PC-9 (cell line): ENCODE measurements around the gene RNU11. TPM values are rescaled to one million over a fixed set of nuclear protein-coding genes. Genes with fewer than 3 reads are reported as not detected.

Experiments used
- BruUV-seq: library from RNA; stranded (reverse); fragments of 400-500 nt; replicated peaks from 2 replicates; lab custom pipeline; 2021; lab: Mats Ljungman, UMichigan
- CTCF ChIA-PET: fragments of 300-600 bp; sonication (Branson Sonifier 250); formaldehyde crosslinking; loops from one replicate; lab custom pipeline; 2022; ENCODE audit warnings: antibody characterized with exemption; lab: Charles Lee
- POLR2A ChIA-PET: fragments of 300-600 bp; sonication (Branson Sonifier 250); formaldehyde crosslinking; loops from one replicate; lab custom pipeline; 2022; ENCODE audit warnings: antibody characterized with exemption; ENCODE audit not compliant: unreplicated experiment; lab: Charles Lee
- DNase-seq, 2 experiments: peaks; one replicate each; pipeline versions ENCODE4 v3.0.0 to v3.0.0-alpha.2; 2015 to 2022; ENCODE audit warnings: mixed read lengths in 1 of 2
- H2AFZ ChIP-seq: fragments of 200-600 bp; sonication (generic); 2 replicates; pipeline ENCODE4 v1.8.1; 2017; ENCODE audit warnings: antibody characterized with exemption
- H3F3A ChIP-seq: fragments of 200-600 bp; sonication (generic); 2 replicates; pipeline ENCODE4 v1.8.1; 2017; ENCODE audit warnings: antibody characterized with exemption, mild to moderate bottlenecking, low read depth; ENCODE audit not compliant: insufficient read depth
- H3K27ac ChIP-seq: fragments of 200-600 bp; sonication (generic); 2 replicates; pipeline ENCODE4 v1.6.1; 2016; ENCODE audit warnings: mixed run types
- H3K27me3 ChIP-seq: fragments of 200-600 bp; sonication (generic); 2 replicates; pipeline ENCODE4 v1.6.1; 2016; ENCODE audit warnings: low read depth, mixed run types; ENCODE audit not compliant: insufficient read depth
- H3K36me3 ChIP-seq: fragments of 200-600 bp; sonication (generic); 2 replicates; pipeline ENCODE4 v1.6.1; 2016; ENCODE audit warnings: low read depth, mixed run types
- H3K4me1 ChIP-seq: fragments of 200-600 bp; sonication (generic); replicated peaks from 2 replicates; pipeline ENCODE4 v1.6.1; 2016; ENCODE audit warnings: mixed run types; ENCODE audit not compliant: insufficient read depth
- H3K4me2 ChIP-seq: fragments of 200-600 bp; sonication (generic); 2 replicates; pipeline ENCODE4 v1.6.1; 2017; ENCODE audit warnings: mixed run types
- H3K4me3 ChIP-seq: fragments of 200-600 bp; sonication (generic); 2 replicates; pipeline ENCODE4 v1.6.1; 2016; ENCODE audit warnings: mixed run types
- H3K79me2 ChIP-seq: fragments of 200-600 bp; sonication (generic); 2 replicates; pipeline ENCODE4 v1.6.1; 2017; ENCODE audit warnings: low read depth, mixed run types
- H3K9me2 ChIP-seq: fragments of 200-600 bp; sonication (generic); 2 replicates; pipeline ENCODE4 v1.8.1; 2017; ENCODE audit warnings: mild to moderate bottlenecking; ENCODE audit not compliant: insufficient read depth
- H3K9me3 ChIP-seq: fragments of 200-600 bp; sonication (generic); 2 replicates; pipeline ENCODE4 v1.8.1; 2016; ENCODE audit warnings: low read depth; ENCODE audit not compliant: insufficient read depth
- H4K20me1 ChIP-seq: fragments of 200-600 bp; sonication (generic); 2 replicates; pipeline ENCODE4 v1.8.1; 2017; ENCODE audit not compliant: insufficient read depth
- CTCF ChIP-seq: fragments of 200-600 bp; sonication (generic); conservative IDR thresholded peaks from 2 replicates; pipeline ENCODE4 v1.6.1; 2017; ENCODE audit warnings: mixed run types, antibody characterized with exemption, mild to moderate bottlenecking, moderate library complexity
- EZH2 ChIP-seq: fragments of 200-600 bp; sonication (generic); IDR thresholded peaks from 2 replicates; pipeline ENCODE4 v1.8.0; 2017; ENCODE audit warnings: antibody characterized with exemption, low read depth
- intact Hi-C: fragments of 100-400 bp; cut with micrococcal nuclease; formaldehyde crosslinking; loops from one replicate; pipeline ENCODE4 v1.10.0; 2022; ENCODE audit not compliant: unreplicated experiment
- total RNA-seq: library from RNA; stranded (reverse); gene quantifications from 2 replicates; pipeline ENCODE4 v1.2.3, GENCODE V29; 2021

The RNU11 gene
- total RNA-seq, 1 experiment from 2014 or later = not detected

- Histone ChIP-seq H3K4me3 (no peak overlapping the region), H3K4me2 (no peak overlapping the region), H3K27me3 (no peaks in the 10 kb centered on the region), H4K20me1 (no peaks in the 10 kb centered on the region), H2AFZ (no peak overlapping the region), H3K9me2 (no peaks in the 10 kb centered on the region), H3K27ac (peak overlapping the region; percentile 89), H3K79me2 (no peaks in the 10 kb centered on the region), H3K4me1 (peaks cover 23% of the 10 kb centered on the region), H3K9me3 (no peaks in the 10 kb centered on the region), H3F3A (peaks cover 13% of the 10 kb centered on the region), H3K36me3 (no peaks in the 10 kb centered on the region)
- intact Hi-C loops = loop anchor here (1.0 to 5.0 kb wide), 4 partner anchors 50 to 745 kb away; partner anchors contain the start of gene TRNAU1AP
- no TSS peak for BruUV-seq
- ChIA-PET CTCF (interaction anchor here (0.6 to 1.6 kb wide), 12 partner anchors 15 to 1462 kb away, joined by 3 to 10 read pairs (median 4); no protein-coding TSS in a partner anchor), POLR2A (interaction anchor here (0.6 to 1.1 kb wide), 9 partner anchors 21 to 230 kb away, joined by 3 to 22 read pairs (median 3); partner anchors contain the start of gene TAF12)
- no peak for TF ChIP-seq EZH2
- TF ChIP-seq CTCF = peak; percentile 75
- DNase-seq = peak; percentile 47 to 50
Measured at GRCh38 chr1:28602536-28603439, 45.6 kb upstream of the RNU11 start.

- Histone ChIP-seq H4K20me1 (no peaks in the 10 kb centered on the region), H3K9me3 (no peaks in the 10 kb centered on the region), H3F3A (peaks cover 13% of the 10 kb centered on the region), H3K36me3 (no peaks in the 10 kb centered on the region), H3K4me2 (no peak overlapping the region), H3K27me3 (no peaks in the 10 kb centered on the region), H3K4me1 (peaks cover 18% of the 10 kb centered on the region), H2AFZ (no peak overlapping the region), H3K9me2 (no peaks in the 10 kb centered on the region), H3K79me2 (no peaks in the 10 kb centered on the region), H3K27ac (no peak overlapping the region), H3K4me3 (no peak overlapping the region)
- intact Hi-C loops = loop anchor here (5.0 kb wide), 2 partner anchors 52 to 747 kb away; partner anchors contain the start of gene TRNAU1AP
- no peak for DNase-seq
- BruUV-seq = no TSS peak
- CTCF ChIA-PET = interaction anchor here (0.6 kb wide), 1 partner anchor 207 kb away, joined by 3 read pairs; no protein-coding TSS in a partner anchor
- POLR2A ChIA-PET = interaction anchor here (0.5 kb wide), 1 partner anchor 155 kb away, joined by 12 read pairs; no protein-coding TSS in a partner anchor
- no peak for TF ChIP-seq CTCF
- no peak for TF ChIP-seq EZH2
Measured at GRCh38 chr1:28604411-28604810, 44.0 kb upstream of the RNU11 start.

GRCh38 chr1:28604962-28605361 is 43.4 kb upstream of the RNU11 start:
- no peak for TF ChIP-seq CTCF
- TF ChIP-seq EZH2 = no peak
- no TSS peak for BruUV-seq
- H3K79me2 ChIP-seq = no peaks in the 10 kb centered on the region
- no peak overlapping the region for H2AFZ ChIP-seq
- H3K27me3 ChIP-seq = no peaks in the 10 kb centered on the region
- H4K20me1 ChIP-seq = no peaks in the 10 kb centered on the region
- DNase-seq = no peak
- intact Hi-C loops = loop anchor here (5.0 kb wide), 2 partner anchors 53 to 748 kb away; partner anchors contain the start of gene TRNAU1AP
- no peak overlapping the region for H3K4me3 ChIP-seq
- ChIA-PET CTCF (no interaction called here), POLR2A (no interaction called here)
- peaks cover 13% of the 10 kb centered on the region for H3F3A ChIP-seq
- no peak overlapping the region for H3K4me2 ChIP-seq
- no peaks in the 10 kb centered on the region for H3K9me2 ChIP-seq
- no peak overlapping the region for H3K27ac ChIP-seq
- no peaks in the 10 kb centered on the region for H3K9me3 ChIP-seq
- H3K36me3 ChIP-seq = no peaks in the 10 kb centered on the region
- peaks cover 18% of the 10 kb centered on the region for H3K4me1 ChIP-seq
